A673 (cell line): ENCODE results near the gene NUB1. TPM values are rescaled to one million over a fixed set of nuclear protein-coding genes. Genes with fewer than 3 reads are reported as not detected.

Source experiments
- BruUV-seq: library from RNA; stranded (reverse); fragments of 400-500 nt; replicated peaks from 2 replicates; lab custom pipeline; 2021; lab: Mats Ljungman, UMichigan
- CTCF ChIA-PET: fragments of 300-600 bp; sonication (Branson Sonifier 250); formaldehyde crosslinking; loops from one replicate; lab custom pipeline; 2022; ENCODE audit warnings: antibody characterized with exemption; lab: Charles Lee
- POLR2A ChIA-PET: fragments of 300-600 bp; sonication (Branson Sonifier 250); formaldehyde crosslinking; loops from one replicate; lab custom pipeline; 2022; ENCODE audit warnings: antibody characterized with exemption; ENCODE audit not compliant: low non-redundant PET; lab: Charles Lee
- DNase-seq: peaks from one replicate; pipeline ENCODE4 v3.0.0-alpha.2; 2015; ENCODE audit warnings: low spot score
- H3K27ac ChIP-seq: fragments of 200-600 bp; sonication (generic); 2 replicates; pipeline ENCODE4 v1.5.1; 2016; ENCODE audit warnings: mixed run types, low read depth, mild to moderate bottlenecking, mixed read lengths, antibody characterized with exemption, low read length; ENCODE audit not compliant: poor library complexity, severe bottlenecking
- H3K27me3 ChIP-seq: fragments of 200-600 bp; sonication (generic); replicated peaks from 2 replicates; pipeline ENCODE4 v1.6.1; 2017; ENCODE audit warnings: mixed run types, low read depth, mild to moderate bottlenecking, mixed read lengths, antibody characterized with exemption, low read length; ENCODE audit not compliant: insufficient read depth, poor library complexity
- H3K36me3 ChIP-seq: fragments of 200-600 bp; sonication (generic); 2 replicates; pipeline ENCODE4 v1.6.1; 2016; ENCODE audit warnings: mixed run types, mild to moderate bottlenecking, mixed read lengths, antibody characterized with exemption, low read length; ENCODE audit not compliant: insufficient read depth, poor library complexity, severe bottlenecking
- H3K4me1 ChIP-seq: fragments of 200-600 bp; sonication (generic); 2 replicates; pipeline ENCODE4 v1.6.1; 2017; ENCODE audit warnings: mixed run types, mild to moderate bottlenecking, mixed read lengths, antibody characterized with exemption, low read length; ENCODE audit not compliant: insufficient read depth, poor library complexity, severe bottlenecking
- H3K4me3 ChIP-seq: fragments of 200-600 bp; sonication (generic); 2 replicates; pipeline ENCODE4 v1.5.1; 2016; ENCODE audit warnings: low read depth, mixed run types, mild to moderate bottlenecking, mixed read lengths, low read length; ENCODE audit not compliant: poor library complexity, severe bottlenecking
- H3K9me3 ChIP-seq: fragments of 200-600 bp; sonication (generic); 2 replicates; pipeline ENCODE4 v1.6.1; 2016; ENCODE audit warnings: mixed run types, low read depth, mild to moderate bottlenecking, mixed read lengths, antibody characterized with exemption, low read length; ENCODE audit not compliant: poor library complexity, severe bottlenecking
- CTCF ChIP-seq: fragments of 300-800, 200-600 bp; sonication (generic); conservative IDR thresholded peaks from 2 replicates; pipeline ENCODE4 v1.5.1; 2017; ENCODE audit warnings: low read depth, mild to moderate bottlenecking, antibody characterized with exemption, low read length, moderate library complexity, mixed read lengths
- EZH2 ChIP-seq: fragments of 200-600 bp; sonication (generic); IDR thresholded peaks from 2 replicates; pipeline ENCODE4 v1.6.1; 2017; ENCODE audit warnings: borderline replicate concordance, low read depth, mild to moderate bottlenecking, mixed read lengths, antibody characterized with exemption, low read length; ENCODE audit not compliant: poor library complexity, severe bottlenecking
- intact Hi-C: fragments of 100-400 bp; cut with micrococcal nuclease; formaldehyde crosslinking; loops from one replicate; pipeline ENCODE4 v1.10.0; 2022; ENCODE audit not compliant: unreplicated experiment
- total RNA-seq: library from RNA; stranded (reverse); gene quantifications from 2 replicates; pipeline ENCODE4 v1.2.3, GENCODE V29; 2021

Gene NUB1
- total RNA-seq, 1 experiment from 2014 or later = 36.9 TPM

- Histone ChIP-seq H3K4me1 (no peaks in the 10 kb centered on the region), H3K4me3 (no peak overlapping the region), H3K36me3 (no peaks in the 10 kb centered on the region), H3K9me3 (no peaks in the 10 kb centered on the region), H3K27ac (no peak overlapping the region), H3K27me3 (no peaks in the 10 kb centered on the region)
- POLR2A ChIA-PET = no interaction called here
- TF ChIP-seq CTCF = no peak
- no peak for TF ChIP-seq EZH2
- no TSS peak for BruUV-seq
- intact Hi-C loops = no loop called here
- DNase-seq = no peak
- CTCF ChIA-PET = no interaction called here
Observed at GRCh38 chr7:151372612-151373265, 31.1 kb downstream of the NUB1 start.

- POLR2A ChIA-PET = no interaction called here
- Histone ChIP-seq H3K27me3 (no peaks in the 10 kb centered on the region), H3K4me3 (no peak overlapping the region), H3K27ac (no peak overlapping the region), H3K4me1 (no peaks in the 10 kb centered on the region), H3K36me3 (no peaks in the 10 kb centered on the region), H3K9me3 (no peaks in the 10 kb centered on the region)
- BruUV-seq = no TSS peak
- CTCF ChIA-PET = no interaction called here
- intact Hi-C loops = no loop called here
- TF ChIP-seq CTCF (no peak), EZH2 (no peak)
- no peak for DNase-seq
Observed at GRCh38 chr7:151373599-151373998, 32.0 kb downstream of the NUB1 start.

GRCh38 chr7:151374139-151374538, 32.5 kb downstream of the NUB1 start:
- CTCF ChIA-PET = no interaction called here
- Histone ChIP-seq H3K27ac (no peak overlapping the region), H3K36me3 (no peaks in the 10 kb centered on the region), H3K27me3 (no peaks in the 10 kb centered on the region), H3K9me3 (no peaks in the 10 kb centered on the region), H3K4me1 (no peaks in the 10 kb centered on the region), H3K4me3 (no peak overlapping the region)
- no peak for TF ChIP-seq EZH2
- TF ChIP-seq CTCF = no peak
- POLR2A ChIA-PET = no interaction called here
- intact Hi-C loops = no loop called here
- no peak for DNase-seq
- BruUV-seq = no TSS peak
